ENCODE measurements around the gene SH2D4B. TPM values are rescaled to one million over a fixed set of nuclear protein-coding genes. Genes with fewer than 3 reads are reported as not detected.

The SH2D4B gene
- total RNA-seq, 1 experiment from 2014 or later = 0.07 TPM

- H3K36me3 Mint-ChIP-seq (ENCODE audit: insufficient read depth in 1 of 3, low read depth in 3 of 3) = peaks cover 0 to 4% (median 0%) of the 10 kb centered on the region in 3 experiments; a peak in 2 of 7 replicates
- H3K14ac ChIP-seq (ENCODE audit: insufficient read depth, low read length) = no peak overlapping the region; the same call in 1 of the 2 replicates
- H2BK15ac ChIP-seq (ENCODE audit: low read depth, low read length) = no peak overlapping the region
- no peaks in the 10 kb centered on the region for H3K27me3 ChIP-seq (ENCODE audit: insufficient read depth, low read length)
- no peaks in the 10 kb centered on the region for H3K4me1 ChIP-seq (ENCODE audit: insufficient read depth, low read length)
- H2BK5ac ChIP-seq (ENCODE audit: insufficient read length, low read length) = no peak overlapping the region
- no peaks in the 10 kb centered on the region for H3K9me3 ChIP-seq (ENCODE audit: control insufficient read depth, low read depth, low read length)
- H3K79me1 ChIP-seq (ENCODE audit: insufficient read depth, low read depth, low read length, poor library complexity, severe bottlenecking) = no peaks in the 10 kb centered on the region
- no peak overlapping the region for H4K91ac ChIP-seq (ENCODE audit: insufficient read length, low read depth, low read length)
- no peak overlapping the region for H3K56ac ChIP-seq (ENCODE audit: insufficient read length, low read depth, low read length)
- H2BK120ac ChIP-seq (ENCODE audit: low read depth, low read length, poor library complexity, severe bottlenecking) = no peak overlapping the region
- no peak overlapping the region for H2AFZ ChIP-seq (ENCODE audit: low read length)
- H3K9ac ChIP-seq (ENCODE audit: extremely low read depth, insufficient read length, low read length) = no peak overlapping the region
- H3K27me3 Mint-ChIP-seq (ENCODE audit: low read depth) = peaks cover 6% of the 10 kb centered on the region
- H3K23ac ChIP-seq (ENCODE audit: insufficient read length, low read depth, low read length) = no peak overlapping the region
- H4K20me1 ChIP-seq (ENCODE audit: control insufficient read depth, insufficient read depth, insufficient read length) = no peaks in the 10 kb centered on the region
- H3K9me3 Mint-ChIP-seq = peaks cover 2 to 4% of the 10 kb centered on the region in 2 experiments; a peak in 4 of 5 replicates
- H3K4me2 ChIP-seq (ENCODE audit: insufficient read depth, insufficient read length, low read length) = no peak overlapping the region
- no peak for DNase-seq
- H3K79me2 ChIP-seq (ENCODE audit: insufficient read depth, low read length) = no peaks in the 10 kb centered on the region
- TF ChIP-seq, protein P1, sequence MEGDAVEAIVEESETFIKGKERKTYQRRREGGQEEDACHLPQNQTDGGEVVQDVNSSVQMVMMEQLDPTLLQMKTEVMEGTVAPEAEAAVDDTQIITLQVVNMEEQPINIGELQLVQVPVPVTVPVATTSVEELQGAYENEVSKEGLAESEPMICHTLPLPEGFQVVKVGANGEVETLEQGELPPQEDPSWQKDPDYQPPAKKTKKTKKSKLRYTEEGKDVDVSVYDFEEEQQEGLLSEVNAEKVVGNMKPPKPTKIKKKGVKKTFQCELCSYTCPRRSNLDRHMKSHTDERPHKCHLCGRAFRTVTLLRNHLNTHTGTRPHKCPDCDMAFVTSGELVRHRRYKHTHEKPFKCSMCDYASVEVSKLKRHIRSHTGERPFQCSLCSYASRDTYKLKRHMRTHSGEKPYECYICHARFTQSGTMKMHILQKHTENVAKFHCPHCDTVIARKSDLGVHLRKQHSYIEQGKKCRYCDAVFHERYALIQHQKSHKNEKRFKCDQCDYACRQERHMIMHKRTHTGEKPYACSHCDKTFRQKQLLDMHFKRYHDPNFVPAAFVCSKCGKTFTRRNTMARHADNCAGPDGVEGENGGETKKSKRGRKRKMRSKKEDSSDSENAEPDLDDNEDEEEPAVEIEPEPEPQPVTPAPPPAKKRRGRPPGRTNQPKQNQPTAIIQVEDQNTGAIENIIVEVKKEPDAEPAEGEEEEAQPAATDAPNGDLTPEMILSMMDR (conservative IDR thresholded peaks at IDR 0.05) = no peak
- H3K27ac Mint-ChIP-seq = no peak overlapping the region
- WGBS (ENCODE audit: extremely low coverage, insufficient read length, low lambda C conversion rate) = no CpG with 5 or more reads among the region's 7 CpGs
- H3K4ac ChIP-seq (ENCODE audit: low read depth, low read length) = no peak overlapping the region
- H3K4me3 Mint-ChIP-seq = no peak overlapping the region
- H4K8ac ChIP-seq (replicated peaks; ENCODE audit: insufficient read length, low read depth, low read length) = no peak overlapping the region
- no peak overlapping the region for H2BK12ac ChIP-seq (ENCODE audit: insufficient read length, low read depth, low read length)
- H3K4me1 Mint-ChIP-seq = peaks cover 4 to 5% of the 10 kb centered on the region in 2 experiments
- H3K23me2 ChIP-seq (ENCODE audit: insufficient read length, low read depth, low read length, poor library complexity, severe bottlenecking) = no peaks in the 10 kb centered on the region
- no peak overlapping the region for H4K5ac ChIP-seq (ENCODE audit: insufficient read length, low read depth, low read length)
- no peak overlapping the region for H3K18ac ChIP-seq (ENCODE audit: insufficient read length, low read depth, low read length)
- H2BK20ac ChIP-seq (ENCODE audit: low read depth, low read length, poor library complexity, severe bottlenecking) = no peak overlapping the region
- H2AK5ac ChIP-seq (ENCODE audit: insufficient read length, low read length) = no peak overlapping the region
- no peak overlapping the region for H3K27ac ChIP-seq (ENCODE audit: insufficient read length, low read depth, low read length)
- no peak overlapping the region for H3T11ph ChIP-seq (ENCODE audit: low read length)
Measured at GRCh38 chr10:80632742-80633141, 95.0 kb downstream of the SH2D4B start.
